OCI-LY7 (cell line): ENCODE data around the gene MYH11. TPM values are rescaled to one million over a fixed set of nuclear protein-coding genes. Genes with fewer than 3 reads are reported as not detected.

Experiments used
- BruUV-seq: library from RNA; stranded (reverse); fragments of 400-500 nt; replicated peaks from 2 replicates; lab custom pipeline; 2021; lab: Mats Ljungman, UMichigan
- CTCF ChIA-PET: fragments of 300-600 bp; sonication (Branson Sonifier 250); formaldehyde crosslinking; loops from one replicate; lab custom pipeline; 2022; ENCODE audit warnings: antibody characterized with exemption; ENCODE audit not compliant: unreplicated experiment; lab: Charles Lee
- POLR2A ChIA-PET: fragments of 300-600 bp; sonication (Branson Sonifier 250); formaldehyde crosslinking; loops from one replicate; lab custom pipeline; 2022; ENCODE audit warnings: antibody characterized with exemption; lab: Charles Lee
- DNase-seq: peaks from one replicate; pipeline ENCODE4 v3.0.0-alpha.2; 2015; ENCODE audit warnings: low spot score
- H2AFZ ChIP-seq: fragments of 200-600 bp; sonication (generic), shearing (Covaris generic); 2 replicates; pipeline ENCODE4 v1.6.1; 2014; ENCODE audit warnings: mild to moderate bottlenecking, antibody characterized with exemption, low read length, moderate library complexity
- H3K27ac ChIP-seq: fragments of 200-600 bp; sonication (generic); 2 replicates; pipeline ENCODE4 v1.5.1; 2014; ENCODE audit warnings: mixed run types, low read depth, mild to moderate bottlenecking, moderate library complexity, low read length, inconsistent platforms; ENCODE audit not compliant: poor library complexity, severe bottlenecking
- H3K36me3 ChIP-seq: fragments of 200-600 bp; sonication (generic); 2 replicates; pipeline ENCODE4 v1.6.1; 2014; ENCODE audit warnings: mild to moderate bottlenecking, antibody characterized with exemption, low read length, moderate library complexity, mixed read lengths; ENCODE audit not compliant: insufficient read depth
- H3K4me1 ChIP-seq: fragments of 200-600 bp; sonication (generic); 2 replicates; pipeline ENCODE4 v1.5.1; 2014; ENCODE audit warnings: mild to moderate bottlenecking, low read length; ENCODE audit not compliant: insufficient read depth, poor library complexity, severe bottlenecking
- H3K4me2 ChIP-seq: fragments of 200-600 bp; sonication (generic); 2 replicates; pipeline ENCODE4 v1.6.1; 2014; ENCODE audit warnings: mild to moderate bottlenecking, low read length
- H3K4me3 ChIP-seq: fragments of 200-600 bp; sonication (generic); 2 replicates; pipeline ENCODE4 v1.5.1; 2014; ENCODE audit warnings: mild to moderate bottlenecking, low read depth, low read length; ENCODE audit not compliant: poor library complexity, severe bottlenecking
- H3K79me2 ChIP-seq: fragments of 200-600 bp; sonication (generic); 2 replicates; pipeline ENCODE4 v1.6.1; 2016; ENCODE audit warnings: low read depth, mild to moderate bottlenecking, low read length, moderate library complexity, mixed read lengths; ENCODE audit not compliant: insufficient read depth
- H3K9me2 ChIP-seq: fragments of 200-600 bp; sonication (generic); 2 replicates; pipeline ENCODE4 v1.6.1; 2016; ENCODE audit warnings: mild to moderate bottlenecking, low read length, mixed read lengths; ENCODE audit not compliant: insufficient read depth
- H3K9me3 ChIP-seq: fragments of 200-600 bp; sonication (generic); 2 replicates; pipeline ENCODE4 v1.6.1; 2014; ENCODE audit warnings: mild to moderate bottlenecking, mixed run types, low read length, mixed read lengths
- H4K20me1 ChIP-seq: fragments of 200-600 bp; sonication (generic); 2 replicates; pipeline ENCODE4 v1.6.1; 2014; ENCODE audit warnings: mild to moderate bottlenecking, antibody characterized with exemption, low read length, moderate library complexity, mixed read lengths; ENCODE audit not compliant: insufficient read depth
- CTCF ChIP-seq: fragments of 200-600 bp; sonication (generic); conservative IDR thresholded peaks from 2 replicates; pipeline ENCODE4 v1.5.1; 2014; ENCODE audit warnings: mild to moderate bottlenecking, antibody characterized with exemption, low read length, moderate library complexity, mixed read lengths
- EZH2phosphoT487 ChIP-seq: fragments of 200-600 bp; sonication (generic); IDR thresholded peaks from 2 replicates; pipeline ENCODE4 v1.6.1; 2018; ENCODE audit warnings: low read depth, borderline replicate concordance, mild to moderate bottlenecking, mixed run types, antibody characterized with exemption, low read length, moderate library complexity, mixed read lengths
- intact Hi-C: fragments of 100-400 bp; cut with micrococcal nuclease; formaldehyde crosslinking; loops from one replicate; pipeline ENCODE4 v1.10.0; 2022; ENCODE audit not compliant: unreplicated experiment
- total RNA-seq, 2 experiments: library from RNA; depleted of rRNA in 1 of 2; stranded (reverse); fragments of >200 nt in 1 of 2; shearing (Covaris generic) in 1 of 2; gene quantifications; 2 replicates each; pipeline ENCODE4 v1.2.3, GENCODE V29; 2014 to 2022

The MYH11 gene
- total RNA-seq, 2 experiments from 2014 or later, result 5.7 to 33.8 TPM

GRCh38 chr16:15803618-15804017, 53.2 kb downstream of the MYH11 start:
- no peak overlapping the region for H3K4me2 ChIP-seq
- TF ChIP-seq CTCF (no peak), EZH2phosphoT487 (no peak)
- H2AFZ ChIP-seq, result no peak overlapping the region
- BruUV-seq, result no TSS peak
- CTCF ChIA-PET, result no interaction called here
- H3K4me3 ChIP-seq, result no peak overlapping the region
- H3K79me2 ChIP-seq, result no peaks in the 10 kb centered on the region
- no peak overlapping the region for H3K27ac ChIP-seq
- H3K4me1 ChIP-seq, result no peaks in the 10 kb centered on the region
- no peaks in the 10 kb centered on the region for H3K9me3 ChIP-seq
- intact Hi-C loops, result no loop called here
- POLR2A ChIA-PET, result no interaction called here
- H3K9me2 ChIP-seq, result no peaks in the 10 kb centered on the region
- H4K20me1 ChIP-seq, result no peaks in the 10 kb centered on the region
- no peak for DNase-seq
- no peaks in the 10 kb centered on the region for H3K36me3 ChIP-seq

GRCh38 chr16:15799851-15800495, 56.9 kb downstream of the MYH11 start:
- H2AFZ ChIP-seq, result no peak overlapping the region
- H3K27ac ChIP-seq, result no peak overlapping the region
- BruUV-seq, result no TSS peak
- no peak overlapping the region for H3K4me2 ChIP-seq
- no peak for TF ChIP-seq CTCF
- TF ChIP-seq EZH2phosphoT487, result no peak
- POLR2A ChIA-PET, result no interaction called here
- CTCF ChIA-PET, result no interaction called here
- no peak for DNase-seq
- H3K9me3 ChIP-seq, result peaks cover 11% of the 10 kb centered on the region
- no peaks in the 10 kb centered on the region for H3K4me1 ChIP-seq
- peaks cover 18% of the 10 kb centered on the region for H3K36me3 ChIP-seq
- H4K20me1 ChIP-seq, result no peaks in the 10 kb centered on the region
- intact Hi-C loops, result no loop called here
- H3K9me2 ChIP-seq, result no peaks in the 10 kb centered on the region
- H3K4me3 ChIP-seq, result no peak overlapping the region
- no peaks in the 10 kb centered on the region for H3K79me2 ChIP-seq

- no peak overlapping the region for H3K4me2 ChIP-seq
- DNase-seq, result no peak
- peaks cover 11% of the 10 kb centered on the region for H3K9me3 ChIP-seq
- intact Hi-C loops, result no loop called here
- H3K4me3 ChIP-seq, result no peak overlapping the region
- H3K9me2 ChIP-seq, result no peaks in the 10 kb centered on the region
- TF ChIP-seq CTCF, result no peak
- TF ChIP-seq EZH2phosphoT487, result no peak
- H4K20me1 ChIP-seq, result no peaks in the 10 kb centered on the region
- H3K79me2 ChIP-seq, result no peaks in the 10 kb centered on the region
- ChIA-PET POLR2A (interaction anchor here (0.7 kb wide), 2 partner anchors 26 to 307 kb away, joined by 6 read pairs; no protein-coding TSS in a partner anchor), CTCF (no interaction called here)
- no peaks in the 10 kb centered on the region for H3K4me1 ChIP-seq
- H3K36me3 ChIP-seq, result peaks cover 18% of the 10 kb centered on the region
- H2AFZ ChIP-seq, result no peak overlapping the region
- no peak overlapping the region for H3K27ac ChIP-seq
- no TSS peak for BruUV-seq
Measured at GRCh38 chr16:15798671-15799070, 58.2 kb downstream of the MYH11 start.
